Fibroblast of pulmonary artery (primary cell): ENCODE data around the gene GPM6B.
"Not testable (repeated sequence)": the region's sequence is repeated elsewhere in the genome, so short reads cannot be mapped to it uniquely, and the experiment has no call there.

ENCODE experiments used
- DNase-seq: peaks from one replicate; pipeline ENCODE4 v3.0.0-alpha.2; 2010; ENCODE audit warnings: low read depth
- H3K4me3 ChIP-seq: replicated peaks from 2 replicates; pipeline ENCODE4 v1.5.1; 2011; ENCODE audit warnings: low read depth, mild to moderate bottlenecking, control low read depth, low read length, moderate library complexity
- CTCF ChIP-seq: IDR thresholded peaks from 2 replicates; pipeline ENCODE4 v1.5.1; 2011; ENCODE audit warnings: mild to moderate bottlenecking, control low read depth, low read length, inconsistent platforms; ENCODE audit errors: missing control alignments

Gene GPM6B

GRCh38 chrX:13742397-13743176 lies 74.3 kb downstream of the GPM6B start:
- TF ChIP-seq CTCF = no peak
- no peak for DNase-seq
- no peak overlapping the region for H3K4me3 ChIP-seq

GRCh38 chrX:13741695-13742094 lies 75.2 kb downstream of the GPM6B start:
- DNase-seq = no peak
- H3K4me3 ChIP-seq = no peak overlapping the region
- no peak for TF ChIP-seq CTCF

GRCh38 chrX:13734278-13735172 lies 82.4 kb downstream of the GPM6B start, which contains the start of the genes OFD1 and TRAPPC2:
OFD1 (plus strand) TSS chrX:13734748; CDS start chrX:13735072, 324 bp downstream.
TRAPPC2 (minus strand) TSS chrX:13734620; CDS start chrX:13719963, 14,657 bp downstream.
- DNase-seq = peak; percentile 95
- no peak for TF ChIP-seq CTCF
- H3K4me3 ChIP-seq = peak within 1 kb of the TSS; percentile 82

GRCh38 chrX:13733506-13733905 lies 83.4 kb downstream of the GPM6B start:
- no peak for DNase-seq
- TF ChIP-seq CTCF = no peak
- H3K4me3 ChIP-seq = peak overlapping the region; percentile 82

GRCh38 chrX:13732246-13733067 lies 84.4 kb downstream of the GPM6B start:
- DNase-seq = no peak
- no peak for TF ChIP-seq CTCF
- no peak overlapping the region for H3K4me3 ChIP-seq

GRCh38 chrX:13730523-13730922 lies 86.4 kb downstream of the GPM6B start:
- H3K4me3 ChIP-seq, DNase-seq: not testable (repeated sequence)

- DNase-seq, H3K4me3 ChIP-seq: not testable (repeated sequence)
These were observed 90.3 kb downstream of the GPM6B start for GRCh38 chrX:13726583-13726982.

- DNase-seq, H3K4me3 ChIP-seq: not testable (repeated sequence)
These were observed 92.0 kb downstream of the GPM6B start for GRCh38 chrX:13724878-13725277.
